ENCODE results near the gene OSBPL10.

GRCh38 chr3:31813197-31813596 is 167.9 kb downstream of the OSBPL10 start:
- TF ChIP-seq, protein P1, sequence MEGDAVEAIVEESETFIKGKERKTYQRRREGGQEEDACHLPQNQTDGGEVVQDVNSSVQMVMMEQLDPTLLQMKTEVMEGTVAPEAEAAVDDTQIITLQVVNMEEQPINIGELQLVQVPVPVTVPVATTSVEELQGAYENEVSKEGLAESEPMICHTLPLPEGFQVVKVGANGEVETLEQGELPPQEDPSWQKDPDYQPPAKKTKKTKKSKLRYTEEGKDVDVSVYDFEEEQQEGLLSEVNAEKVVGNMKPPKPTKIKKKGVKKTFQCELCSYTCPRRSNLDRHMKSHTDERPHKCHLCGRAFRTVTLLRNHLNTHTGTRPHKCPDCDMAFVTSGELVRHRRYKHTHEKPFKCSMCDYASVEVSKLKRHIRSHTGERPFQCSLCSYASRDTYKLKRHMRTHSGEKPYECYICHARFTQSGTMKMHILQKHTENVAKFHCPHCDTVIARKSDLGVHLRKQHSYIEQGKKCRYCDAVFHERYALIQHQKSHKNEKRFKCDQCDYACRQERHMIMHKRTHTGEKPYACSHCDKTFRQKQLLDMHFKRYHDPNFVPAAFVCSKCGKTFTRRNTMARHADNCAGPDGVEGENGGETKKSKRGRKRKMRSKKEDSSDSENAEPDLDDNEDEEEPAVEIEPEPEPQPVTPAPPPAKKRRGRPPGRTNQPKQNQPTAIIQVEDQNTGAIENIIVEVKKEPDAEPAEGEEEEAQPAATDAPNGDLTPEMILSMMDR (IDR thresholded peaks at IDR 0.05) = no peak
- TF ChIP-seq EP300 (IDR thresholded peaks at IDR 0.05) (no peak), POLR2AphosphoS5 (IDR thresholded peaks at IDR 0.05) (no peak), POLR2A (IDR thresholded peaks at IDR 0.05) (no peak)
